Osteocyte (in vitro differentiated cells): ENCODE data around the gene DROSHA. TPM values are rescaled to one million over a fixed set of nuclear protein-coding genes. Genes with fewer than 3 reads are reported as not detected.
A peak's percentile ranks its signal among the peaks of the same experiment; 100 is the strongest.
"Not testable (repeated sequence)": the region's sequence is repeated elsewhere in the genome, so short reads cannot be mapped to it uniquely, and the experiment has no call there.

Experiments
- DNase-seq: peaks from one replicate; pipeline ENCODE4 v3.0.0; 2021; ENCODE audit warnings: mixed read lengths; ENCODE audit not compliant: unreplicated experiment; ENCODE audit errors: extremely low spot score
- H3K27ac Mint-ChIP-seq: one replicate; pipeline ENCODE4 v1.8.0; 2021; ENCODE audit warnings: mild to moderate bottlenecking, mixed read lengths; ENCODE audit not compliant: unreplicated experiment
- H3K27me3 Mint-ChIP-seq: one replicate; pipeline ENCODE4 v1.8.0; 2021; ENCODE audit warnings: mixed read lengths; ENCODE audit not compliant: unreplicated experiment
- H3K36me3 Mint-ChIP-seq: one replicate; pipeline ENCODE4 v1.8.0; 2021; ENCODE audit warnings: mixed read lengths; ENCODE audit not compliant: unreplicated experiment
- H3K4me1 Mint-ChIP-seq: one replicate; pipeline ENCODE4 v1.8.0; 2021; ENCODE audit warnings: mixed read lengths; ENCODE audit not compliant: unreplicated experiment
- H3K4me3 Mint-ChIP-seq: one replicate; pipeline ENCODE4 v1.8.0; 2021; ENCODE audit warnings: mild to moderate bottlenecking, moderate library complexity, mixed read lengths; ENCODE audit not compliant: unreplicated experiment
- H3K9me3 Mint-ChIP-seq: one replicate; pipeline ENCODE4 v1.8.0; 2021; ENCODE audit warnings: mixed read lengths; ENCODE audit not compliant: unreplicated experiment
- CTCF ChIP-seq: fragments of 200-600 bp; sonication (generic); IDR thresholded peaks from 2 replicates; pipeline ENCODE4 v1.5.0; 2021; ENCODE audit warnings: antibody characterized with exemption, mild to moderate bottlenecking, moderate library complexity
- total RNA-seq: library from RNA; stranded (reverse); gene quantifications from 2 replicates; pipeline ENCODE4 v1.2.1, GENCODE V29; 2021

DROSHA gene
- total RNA-seq, 1 donor from 2014 or later, result 70.9 TPM

GRCh38 chr5:31556461-31556860, 24.6 kb upstream of the DROSHA start:
- no peak for DNase-seq
- no peaks in the 10 kb centered on the region for H3K9me3 Mint-ChIP-seq
- no peaks in the 10 kb centered on the region for H3K27me3 Mint-ChIP-seq
- H3K4me1 Mint-ChIP-seq, result no peaks in the 10 kb centered on the region
- H3K4me3 Mint-ChIP-seq, result no peak overlapping the region
- TF ChIP-seq CTCF, result no peak
- H3K27ac Mint-ChIP-seq, result no peak overlapping the region
- H3K36me3 Mint-ChIP-seq, result peaks cover 36% of the 10 kb centered on the region

DNA sequence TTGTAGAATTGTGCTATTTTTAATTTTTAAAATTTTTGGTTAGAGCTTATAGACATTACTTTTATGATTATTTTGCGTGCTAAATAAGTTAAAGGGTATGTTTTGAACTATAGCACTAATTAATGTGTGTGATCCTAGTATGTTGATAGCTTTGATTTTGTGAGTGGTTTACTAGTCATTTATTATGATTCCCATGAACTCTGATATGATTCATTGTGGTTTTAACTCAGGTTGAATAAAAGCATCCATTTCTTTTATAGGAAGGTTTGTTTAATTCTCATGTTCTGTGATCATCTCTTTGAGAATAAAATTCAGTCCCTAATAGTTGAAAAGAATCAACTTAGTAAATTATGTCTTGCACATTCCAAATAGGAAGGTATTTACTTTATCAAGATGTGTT, 22.7 kb upstream of the DROSHA start:
- Mint-ChIP-seq H3K4me1 (no peaks in the 10 kb centered on the region), H3K36me3 (peaks cover 43% of the 10 kb centered on the region), H3K27ac (no peak overlapping the region), H3K9me3 (no peaks in the 10 kb centered on the region), H3K4me3 (no peak overlapping the region), H3K27me3 (no peaks in the 10 kb centered on the region)
- no peak for DNase-seq
- no peak for TF ChIP-seq CTCF

GRCh38 chr5:31553863-31554262, 22.0 kb upstream of the DROSHA start:
- H3K4me3 Mint-ChIP-seq, result no peak overlapping the region
- H3K9me3 Mint-ChIP-seq, result no peaks in the 10 kb centered on the region
- peaks cover 43% of the 10 kb centered on the region for H3K36me3 Mint-ChIP-seq
- H3K4me1 Mint-ChIP-seq, result no peaks in the 10 kb centered on the region
- H3K27ac Mint-ChIP-seq, result no peak overlapping the region
- DNase-seq, result no peak
- no peaks in the 10 kb centered on the region for H3K27me3 Mint-ChIP-seq
- no peak for TF ChIP-seq CTCF

DNA sequence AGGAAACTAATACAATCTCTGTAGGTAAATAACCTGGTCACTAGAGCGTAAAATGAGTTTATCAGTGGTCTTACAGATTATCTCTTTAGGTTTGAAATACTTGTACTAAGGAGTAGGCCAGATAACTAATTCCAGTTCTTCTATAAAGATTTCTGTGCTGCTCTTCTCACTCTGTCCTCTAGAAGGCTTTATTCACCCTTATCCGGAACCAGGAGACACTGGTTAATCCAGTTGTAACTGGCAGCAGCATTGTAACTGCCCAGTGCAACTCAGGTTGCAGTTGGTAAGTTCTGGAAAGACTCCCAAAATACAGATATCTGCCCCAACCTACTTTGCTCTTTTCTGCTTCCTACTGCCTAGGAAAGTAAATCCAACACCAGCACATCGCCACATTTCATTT, 20.0 kb upstream of the DROSHA start:
- TF ChIP-seq CTCF, result no peak
- Mint-ChIP-seq H3K27me3 (no peaks in the 10 kb centered on the region), H3K4me3 (no peak overlapping the region), H3K9me3 (no peaks in the 10 kb centered on the region), H3K4me1 (no peaks in the 10 kb centered on the region), H3K36me3 (peaks cover 55% of the 10 kb centered on the region), H3K27ac (no peak overlapping the region)
- no peak for DNase-seq

- H3K27ac Mint-ChIP-seq, H3K4me1 Mint-ChIP-seq, H3K4me3 Mint-ChIP-seq, H3K27me3 Mint-ChIP-seq, DNase-seq, H3K9me3 Mint-ChIP-seq: not testable (repeated sequence)
- H3K36me3 Mint-ChIP-seq, result peaks cover 57% of the 10 kb centered on the region
These were observed 17.2 kb upstream of the DROSHA start for GRCh38 chr5:31549114-31549513.

GRCh38 chr5:31537851-31538250, 6.0 kb upstream of the DROSHA start:
- Mint-ChIP-seq H3K36me3 (peaks cover 40% of the 10 kb centered on the region), H3K4me3 (no peak overlapping the region), H3K27ac (peak overlapping the region; percentile 70), H3K27me3 (no peaks in the 10 kb centered on the region), H3K4me1 (peaks cover 34% of the 10 kb centered on the region), H3K9me3 (no peaks in the 10 kb centered on the region)
- DNase-seq, result no peak
- TF ChIP-seq CTCF, result no peak
